Uterus (tissue), 4 donors: Measurements from ENCODE around the gene CIC. TPM values are rescaled to one million over a fixed set of nuclear protein-coding genes. Genes with fewer than 3 reads are reported as not detected.

Experiments used
- DNase-seq, 2 donors: peaks; one replicate each; pipeline ENCODE4 v3.0.0-alpha.2; 2019 to 2020
- H3K27ac ChIP-seq, 2 donors: fragments of 200-600 bp; sonication (generic); 1 replicate in 1 of 2; 2 replicates in 1 of 2; pipeline ENCODE4 v1.5.1; 2016 to 2018
- H3K27me3 ChIP-seq, 2 donors: fragments of 200-600 bp; sonication (generic); one replicate each; pipeline ENCODE4 v1.5.1; 2018 to 2019; ENCODE audit warnings: control low read depth in 1 of 2
- H3K36me3 ChIP-seq, 2 donors: fragments of 200-600 bp; sonication (generic); one replicate each; pipeline ENCODE4 v1.5.1; 2019; ENCODE audit warnings: control low read depth in 1 of 2
- H3K4me1 ChIP-seq, 2 donors: fragments of 200-600 bp; sonication (generic); one replicate each; pipeline ENCODE4 v1.5.1; 2018 to 2019; ENCODE audit warnings: control low read depth in 1 of 2
- H3K4me3 ChIP-seq, 2 donors: fragments of 200-600 bp; sonication (generic); 1 replicate in 1 of 2; 2 replicates in 1 of 2; pipeline ENCODE4 v1.5.1; 2018 to 2019; ENCODE audit warnings: mild to moderate bottlenecking in 1 of 2
- H3K9me3 ChIP-seq, 2 donors: fragments of 200-600 bp; sonication (generic); one replicate each; pipeline ENCODE4 v1.5.1; 2019; ENCODE audit warnings: control low read depth in 1 of 2
- POLR2A ChIP-seq, 2 donors: fragments of 450-650 bp; IDR thresholded peaks; one replicate each; pipeline ENCODE4 v1.6.1; 2016; ENCODE audit warnings: antibody characterized with exemption in 2 of 2, mild to moderate bottlenecking in 1 of 2, moderate library complexity in 1 of 2
- intact Hi-C: fragments of 100-400 bp; cut with DNase I; formaldehyde crosslinking; loops from one replicate; pipeline ENCODE4 v1.15.1; 2023; ENCODE audit warnings: low total_unique reads
- total RNA-seq, 4 donors: library from RNA; depleted of rRNA in 3 of 4; stranded (reverse); fragments of >200 nt in 3 of 4; gene quantifications; one replicate each; pipeline versions ENCODE4 v1.1.0 to v1.2.4, GENCODE V29; 2014 to 2023
- TF ChIP-seq, protein P1 (sequence below), 4 experiments: fragments of 200-600 bp in 2 of 4; fragments of 450-650 bp in 2 of 4; sonication (generic) in 2 of 4; IDR thresholded peaks; one replicate each; pipeline ENCODE4 v1.5.1; 2016 to 2019; ENCODE audit warnings: antibody characterized with exemption in 4 of 4, mild to moderate bottlenecking in 2 of 4, moderate library complexity in 1 of 4
- donor health status: DM: yes; HTN: yes; CAD: no.

CIC gene
- total RNA-seq, 4 donors from 2014 or later, result 28.7 to 155 (median 47.4) TPM

- DNase-seq, result no peak
- no peaks in the 10 kb centered on the region for H3K9me3 ChIP-seq
- H3K27ac ChIP-seq, result peak overlapping the region in 1 of 2 donors; percentile 39
- intact Hi-C loops, result loop anchor here (5.0 kb wide), 1 partner anchor 46 kb away; no protein-coding TSS in a partner anchor
- TF ChIP-seq, protein P1, sequence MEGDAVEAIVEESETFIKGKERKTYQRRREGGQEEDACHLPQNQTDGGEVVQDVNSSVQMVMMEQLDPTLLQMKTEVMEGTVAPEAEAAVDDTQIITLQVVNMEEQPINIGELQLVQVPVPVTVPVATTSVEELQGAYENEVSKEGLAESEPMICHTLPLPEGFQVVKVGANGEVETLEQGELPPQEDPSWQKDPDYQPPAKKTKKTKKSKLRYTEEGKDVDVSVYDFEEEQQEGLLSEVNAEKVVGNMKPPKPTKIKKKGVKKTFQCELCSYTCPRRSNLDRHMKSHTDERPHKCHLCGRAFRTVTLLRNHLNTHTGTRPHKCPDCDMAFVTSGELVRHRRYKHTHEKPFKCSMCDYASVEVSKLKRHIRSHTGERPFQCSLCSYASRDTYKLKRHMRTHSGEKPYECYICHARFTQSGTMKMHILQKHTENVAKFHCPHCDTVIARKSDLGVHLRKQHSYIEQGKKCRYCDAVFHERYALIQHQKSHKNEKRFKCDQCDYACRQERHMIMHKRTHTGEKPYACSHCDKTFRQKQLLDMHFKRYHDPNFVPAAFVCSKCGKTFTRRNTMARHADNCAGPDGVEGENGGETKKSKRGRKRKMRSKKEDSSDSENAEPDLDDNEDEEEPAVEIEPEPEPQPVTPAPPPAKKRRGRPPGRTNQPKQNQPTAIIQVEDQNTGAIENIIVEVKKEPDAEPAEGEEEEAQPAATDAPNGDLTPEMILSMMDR (IDR thresholded peaks at IDR 0.05), result no peak
- TF ChIP-seq POLR2A (IDR thresholded peaks at IDR 0.05), result no peak
- no peaks in the 10 kb centered on the region for H3K36me3 ChIP-seq
- H3K4me1 ChIP-seq, result no peaks in the 10 kb centered on the region
- no peak overlapping the region for H3K4me3 ChIP-seq
- no peaks in the 10 kb centered on the region for H3K27me3 ChIP-seq
Measured at GRCh38 chr19:42292963-42293362, 23.9 kb downstream of the CIC start.

GRCh38 chr19:42293540-42293939 is 24.5 kb downstream of the CIC start:
- Histone ChIP-seq H3K36me3 (no peaks in the 10 kb centered on the region), H3K4me1 (no peaks in the 10 kb centered on the region), H3K4me3 (no peak overlapping the region), H3K27ac (peak overlapping the region in 1 of 2 donors; percentile 39), H3K9me3 (no peaks in the 10 kb centered on the region), H3K27me3 (no peaks in the 10 kb centered on the region)
- TF ChIP-seq POLR2A (IDR thresholded peaks at IDR 0.05), result no peak
- TF ChIP-seq, protein P1 (IDR thresholded peaks at IDR 0.05), result peak in 1 of 4 experiments; percentile 25
- intact Hi-C loops, result loop anchor here (5.0 kb wide), 1 partner anchor 46 kb away; no protein-coding TSS in a partner anchor
- no peak for DNase-seq

DNA sequence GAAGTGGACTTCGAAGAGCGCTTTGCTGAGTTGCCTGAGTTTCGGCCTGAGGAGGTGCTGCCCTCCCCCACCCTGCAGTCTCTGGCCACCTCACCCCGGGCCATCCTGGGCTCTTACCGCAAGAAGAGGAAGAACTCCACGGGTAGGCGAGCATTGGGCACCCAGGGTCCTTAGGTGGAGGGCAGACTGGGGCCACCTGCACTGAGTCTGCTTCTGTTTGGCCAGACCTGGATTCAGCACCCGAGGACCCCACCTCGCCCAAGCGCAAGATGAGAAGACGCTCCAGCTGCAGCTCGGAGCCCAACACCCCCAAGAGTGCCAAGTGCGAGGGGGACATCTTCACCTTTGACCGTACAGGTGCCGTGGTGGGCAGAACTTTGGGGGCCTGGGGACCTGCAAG is 24.9 kb downstream of the CIC start:
- H3K4me1 ChIP-seq, result no peaks in the 10 kb centered on the region
- TF ChIP-seq POLR2A (IDR thresholded peaks at IDR 0.05), result no peak
- TF ChIP-seq, protein P1 (IDR thresholded peaks at IDR 0.05), result no peak
- H3K9me3 ChIP-seq, result no peaks in the 10 kb centered on the region
- no peak overlapping the region for H3K4me3 ChIP-seq
- DNase-seq, result no peak
- H3K27ac ChIP-seq, result no peak overlapping the region
- intact Hi-C loops, result loop anchor here (5.0 kb wide), 1 partner anchor 47 kb away; no protein-coding TSS in a partner anchor
- H3K27me3 ChIP-seq, result no peaks in the 10 kb centered on the region
- no peaks in the 10 kb centered on the region for H3K36me3 ChIP-seq

GRCh38 chr19:42294471-42295137 is 25.6 kb downstream of the CIC start:
- Histone ChIP-seq H3K27ac (no peak overlapping the region), H3K4me1 (no peaks in the 10 kb centered on the region), H3K36me3 (no peaks in the 10 kb centered on the region), H3K4me3 (no peak overlapping the region), H3K9me3 (no peaks in the 10 kb centered on the region), H3K27me3 (no peaks in the 10 kb centered on the region)
- intact Hi-C loops, result loop anchor here (5.0 kb wide), 1 partner anchor 47 kb away; no protein-coding TSS in a partner anchor
- no peak for DNase-seq
- no peak for TF ChIP-seq POLR2A (IDR thresholded peaks at IDR 0.05)
- TF ChIP-seq, protein P1 (IDR thresholded peaks at IDR 0.05), result no peak

GRCh38 chr19:42295342-42295741 is 26.3 kb downstream of the CIC start:
- Histone ChIP-seq H3K36me3 (no peaks in the 10 kb centered on the region), H3K27ac (no peak overlapping the region), H3K4me1 (no peaks in the 10 kb centered on the region), H3K27me3 (no peaks in the 10 kb centered on the region), H3K9me3 (no peaks in the 10 kb centered on the region), H3K4me3 (no peak overlapping the region)
- intact Hi-C loops, result no loop called here
- DNase-seq, result no peak
- TF ChIP-seq, protein P1 (IDR thresholded peaks at IDR 0.05), result no peak
- no peak for TF ChIP-seq POLR2A (IDR thresholded peaks at IDR 0.05)
